GM20000 (cell line): ENCODE data around the gene KCNJ12.
"Not testable (repeated sequence)": the region's sequence is repeated elsewhere in the genome, so short reads cannot be mapped to it uniquely, and the experiment has no call there.

ENCODE experiments used
- DNase-seq: peaks from one replicate; pipeline ENCODE4 v3.0.0; 2012; ENCODE audit warnings: low spot score
- CTCF ChIP-seq: IDR thresholded peaks from 2 replicates; pipeline ENCODE4 v1.5.1; 2012; ENCODE audit warnings: mild to moderate bottlenecking, control low read depth; ENCODE audit errors: extremely low read depth, missing control alignments

The KCNJ12 gene

GRCh38 chr17:21436481-21436880 lies 60.3 kb downstream of the KCNJ12 start:
- DNase-seq = not testable (repeated sequence)

GRCh38 chr17:21436883-21437836 lies 61.0 kb downstream of the KCNJ12 start:
- not testable (repeated sequence) for DNase-seq

- not testable (repeated sequence) for DNase-seq
Observed at GRCh38 chr17:21438316-21439014, 62.3 kb downstream of the KCNJ12 start.

- DNase-seq = not testable (repeated sequence)
Observed at GRCh38 chr17:21439015-21439336, 62.8 kb downstream of the KCNJ12 start.

GRCh38 chr17:21445091-21445650 lies 69.0 kb downstream of the KCNJ12 start:
- DNase-seq = peak; percentile 0
- TF ChIP-seq CTCF = no peak

GRCh38 chr17:21447552-21447951 lies 71.4 kb downstream of the KCNJ12 start:
- not testable (repeated sequence) for DNase-seq

- DNase-seq = not testable (repeated sequence)
Observed at GRCh38 chr17:21449891-21450290, 73.7 kb downstream of the KCNJ12 start.

- no peak for DNase-seq
- TF ChIP-seq CTCF = no peak
Observed at GRCh38 chr17:21451975-21452374, 75.8 kb downstream of the KCNJ12 start.

- TF ChIP-seq CTCF = peak; percentile 8
- DNase-seq = no peak
Observed at GRCh38 chr17:21452377-21453143, 76.4 kb downstream of the KCNJ12 start.

GRCh38 chr17:21453144-21453898 lies 77.2 kb downstream of the KCNJ12 start:
- TF ChIP-seq CTCF = no peak
- DNase-seq = no peak

- not testable (repeated sequence) for DNase-seq
Observed at GRCh38 chr17:21454006-21454405, 77.8 kb downstream of the KCNJ12 start.
